Raji (cell line): ENCODE results near the gene TMEM151A.

Source experiments
- POLR2A ChIP-seq: IDR thresholded peaks from 2 replicates; pipeline ENCODE4 v1.6.1; 2011; ENCODE audit warnings: low read depth, low read length, control low read depth; ENCODE audit not compliant: insufficient read depth

The TMEM151A gene

DNA sequence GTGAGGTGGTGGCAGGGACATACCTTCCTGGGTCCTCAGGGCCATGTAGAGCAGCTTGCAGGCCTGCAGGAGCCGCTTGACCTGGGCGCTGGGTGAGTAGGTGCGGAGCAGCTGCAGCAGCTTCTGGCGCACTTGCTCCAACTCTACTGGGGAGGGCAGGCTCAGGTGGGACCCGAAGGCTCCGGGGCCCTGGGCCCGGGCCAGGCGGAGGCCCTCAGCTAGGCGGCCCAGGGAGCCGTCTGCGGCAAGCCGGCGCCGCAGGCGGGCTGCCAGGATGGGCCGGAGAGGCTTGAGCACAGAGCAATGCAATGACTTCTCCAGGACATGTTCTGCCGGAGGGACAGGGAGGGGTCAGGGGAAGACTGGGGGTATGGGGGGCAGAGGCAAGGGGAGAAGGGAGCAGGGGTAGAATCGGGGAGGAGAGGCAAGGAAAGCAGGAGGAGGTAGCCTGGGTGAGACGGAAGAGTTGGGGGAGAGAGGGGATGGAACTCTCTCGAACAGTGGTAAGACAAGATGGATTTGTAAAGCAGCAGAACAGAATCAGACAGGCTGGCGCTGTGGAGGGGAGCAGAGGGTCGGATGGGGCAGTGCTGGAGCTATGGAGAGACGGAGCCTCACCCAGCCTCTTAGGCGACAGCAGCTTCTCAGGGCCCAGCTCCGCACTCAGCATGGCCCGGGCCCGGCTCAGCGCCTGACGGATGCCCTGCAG, 42.4 kb downstream of the TMEM151A start:
- TF ChIP-seq POLR2A: no peak

DNA sequence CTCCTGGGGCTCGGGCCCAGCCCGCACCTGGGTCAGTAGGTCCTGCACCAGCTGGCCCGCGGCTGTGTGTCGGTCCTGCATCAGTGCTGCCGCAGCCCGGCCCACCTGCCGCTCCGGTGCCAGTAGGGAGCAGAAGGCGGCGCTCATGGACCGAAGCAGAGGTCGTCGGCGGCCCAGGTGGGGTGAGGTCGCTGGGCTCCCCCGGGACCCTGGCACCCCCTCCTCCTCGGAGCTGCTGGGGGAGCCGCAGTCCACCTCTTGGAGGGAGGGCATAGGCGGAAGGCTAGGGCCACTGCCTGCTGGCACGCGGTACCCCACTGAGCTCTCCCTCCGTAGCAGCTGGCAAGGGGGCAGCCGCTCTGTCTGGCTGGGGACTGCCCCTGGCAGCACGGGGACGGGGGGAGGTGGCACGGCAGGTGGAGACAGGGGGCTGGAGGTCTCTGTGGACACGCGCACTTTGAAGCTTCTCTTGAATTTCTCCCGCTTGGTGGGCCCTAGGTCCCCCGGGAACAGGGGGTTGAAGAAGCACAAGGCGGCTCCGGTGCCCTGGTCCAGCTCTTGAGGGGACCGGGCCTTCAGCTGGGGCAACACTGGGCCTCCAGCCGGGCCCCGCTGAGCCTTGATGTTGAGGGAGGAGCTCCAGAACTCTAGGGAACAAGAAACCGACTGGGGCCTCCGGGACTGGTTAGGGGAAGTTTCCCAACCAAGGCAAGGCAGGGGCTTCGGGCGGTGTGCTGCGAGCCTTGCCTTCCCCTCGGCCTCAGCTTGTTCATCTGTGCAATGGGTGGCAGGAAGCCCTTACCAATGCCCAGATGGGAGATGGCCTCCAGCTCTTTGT, 43.1 kb downstream of the TMEM151A start:
- TF ChIP-seq POLR2A: no peak

DNA sequence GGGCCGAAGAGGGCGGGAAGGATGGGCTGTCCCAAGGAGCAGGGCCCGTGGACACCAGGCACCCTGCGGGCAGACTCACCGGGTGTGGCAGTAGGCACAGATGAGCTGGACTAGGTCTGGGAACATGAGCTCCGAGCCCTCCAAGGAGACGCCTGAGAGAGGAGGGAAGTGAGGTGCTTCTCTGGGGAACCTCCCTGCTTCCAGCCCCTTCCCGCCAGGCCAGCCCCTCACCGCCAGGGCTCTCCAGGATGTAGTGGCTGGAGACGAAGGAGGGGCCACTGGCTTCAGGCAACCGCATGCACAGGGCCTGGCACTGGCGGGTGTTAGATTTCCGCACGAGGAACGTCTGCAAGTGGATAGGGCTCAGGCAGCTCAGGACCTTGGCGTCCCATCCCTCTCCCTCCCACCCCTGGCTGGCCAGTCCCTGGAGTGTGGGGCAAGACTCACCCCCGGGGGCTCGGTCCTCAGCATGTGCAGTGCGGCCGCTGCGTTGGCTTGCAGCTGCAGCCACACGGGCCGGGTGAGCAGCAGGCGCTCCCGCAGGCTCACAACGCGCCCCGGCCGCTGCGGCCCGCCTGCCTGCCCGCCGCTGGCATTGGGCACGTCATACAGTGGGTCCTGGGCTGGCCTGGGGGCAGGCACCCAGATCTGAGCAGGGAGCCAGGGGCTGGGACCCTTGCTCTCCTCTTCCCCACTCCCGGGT, 44.0 kb downstream of the TMEM151A start:
- no peak for TF ChIP-seq POLR2A

DNA sequence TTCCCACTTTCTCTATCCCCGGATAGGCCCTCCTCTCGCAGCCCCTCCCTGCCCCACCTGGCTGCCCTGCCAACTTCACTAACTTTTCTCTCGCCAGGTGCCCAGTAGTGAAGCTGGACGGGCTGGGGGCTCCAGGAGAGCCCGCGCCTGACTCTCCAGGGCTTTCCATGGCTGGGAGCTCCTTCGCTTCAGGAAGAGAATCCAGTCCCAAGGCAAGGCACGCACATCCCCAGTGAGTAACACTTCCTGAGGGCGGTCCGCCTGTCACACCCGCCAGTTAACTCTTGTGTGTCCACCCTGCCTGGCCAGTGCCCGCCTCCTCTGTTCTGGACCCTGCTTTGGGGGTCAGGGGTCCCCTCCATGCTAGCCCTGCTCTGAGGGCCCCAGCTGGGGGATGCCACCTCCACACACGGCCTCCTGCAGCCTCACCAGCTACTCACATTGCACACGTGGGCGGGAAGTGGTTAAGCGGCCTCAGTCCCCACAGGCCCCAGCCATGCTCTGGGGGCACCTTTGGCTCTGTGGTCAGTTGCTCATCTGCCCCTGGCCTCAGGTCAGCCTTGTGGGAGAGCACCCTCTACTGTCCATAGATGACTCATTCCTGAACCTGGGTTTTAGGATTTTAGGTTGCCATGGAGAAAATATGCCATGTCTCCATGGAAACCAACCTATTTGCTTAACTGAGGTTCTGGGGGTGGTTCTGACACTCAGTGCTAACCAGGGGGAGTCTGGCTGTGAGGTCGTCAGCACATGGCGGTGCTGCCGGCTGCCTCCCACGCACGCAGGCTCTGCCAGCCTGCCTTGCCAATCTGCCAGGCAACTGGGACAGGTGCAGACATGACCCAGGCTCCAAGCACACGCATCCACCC, 44.8 kb downstream of the TMEM151A start, which contains the start of gene RIN1:
TSS of gene RIN1 (minus strand) at position 201 of the 869 bp plus-strand sequence. CDS start at position 169, 32 bp downstream.
- TF ChIP-seq POLR2A: no peak

DNA sequence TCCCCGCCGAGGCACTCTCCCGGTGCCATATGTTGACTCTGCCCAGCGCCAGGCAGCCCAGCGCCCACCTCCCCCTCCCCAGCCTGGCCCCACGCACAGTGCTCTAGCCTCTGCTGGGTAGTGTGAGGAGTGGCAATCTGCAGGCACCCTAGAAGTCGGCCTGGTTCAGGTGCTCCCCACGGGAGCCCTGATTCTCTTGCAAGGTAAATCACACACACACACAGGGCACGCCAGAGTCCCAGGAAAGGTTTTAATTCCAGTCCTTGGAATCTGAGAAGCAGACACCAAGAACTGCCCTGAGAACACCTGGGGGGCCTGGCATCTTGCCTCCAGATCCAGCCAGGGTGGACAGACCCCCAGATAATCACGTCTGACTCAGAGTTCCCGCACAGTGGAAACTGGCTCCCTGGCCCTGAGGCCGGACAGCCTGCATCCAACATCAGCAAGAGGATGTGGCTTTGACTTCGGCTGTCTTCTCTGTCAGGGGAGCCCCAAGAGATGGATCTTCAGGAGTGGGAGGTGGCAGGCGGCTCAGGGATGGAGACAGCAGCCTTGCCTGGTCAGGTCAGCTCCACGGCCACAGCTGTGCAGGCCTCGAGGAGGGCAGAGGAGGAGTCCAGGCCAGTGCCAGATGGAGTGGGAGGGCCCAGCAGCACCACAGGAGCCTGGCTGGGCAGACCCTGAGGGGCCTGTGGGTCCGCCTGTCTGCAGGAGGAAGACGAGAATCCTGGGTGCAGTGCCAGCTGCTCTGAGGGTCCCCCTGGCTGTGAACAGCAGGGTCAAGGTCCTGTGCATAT, 45.6 kb downstream of the TMEM151A start:
- no peak for TF ChIP-seq POLR2A

DNA sequence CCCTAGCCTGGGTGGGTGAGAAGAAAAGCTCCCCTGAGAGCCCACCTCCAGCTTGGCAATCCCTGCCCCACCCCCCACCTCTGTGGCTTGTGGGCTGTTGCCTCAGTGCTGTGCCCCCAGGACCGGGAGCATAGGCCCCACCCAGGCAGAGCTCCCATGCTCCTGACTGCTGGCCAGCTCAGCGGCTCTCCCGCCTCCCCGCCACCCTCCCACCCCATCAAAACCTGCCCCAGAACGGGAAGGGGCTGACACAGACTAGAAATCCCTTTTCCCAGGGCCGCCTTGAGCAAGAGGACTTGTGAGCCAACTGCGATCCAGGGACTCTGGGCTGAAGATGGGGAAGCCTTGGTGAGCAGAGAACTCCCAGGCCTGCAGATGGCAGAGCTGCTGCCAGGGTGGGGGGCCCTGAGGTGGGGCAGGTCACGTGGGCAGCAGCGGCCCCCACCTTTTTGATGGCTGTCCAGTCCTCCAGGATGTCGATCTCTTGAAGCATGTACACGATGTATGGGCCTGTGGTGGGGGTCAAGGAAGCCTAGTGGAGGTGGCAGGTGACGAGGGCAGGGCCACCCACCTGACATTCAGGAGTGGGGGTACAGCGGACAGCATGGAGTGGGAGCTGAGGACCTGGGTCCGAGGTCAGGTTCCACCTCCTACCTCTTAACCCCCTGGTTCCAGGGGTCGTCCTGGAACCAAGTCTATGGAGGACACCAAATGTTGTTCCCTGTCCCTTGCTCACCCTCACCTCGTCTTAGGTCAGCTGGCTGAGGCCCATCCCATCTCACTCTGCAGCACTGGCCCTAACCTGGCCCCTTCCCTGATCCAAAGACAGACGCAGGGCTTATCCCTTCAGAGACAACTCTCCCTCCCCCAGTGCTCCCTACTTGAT, 46.8 kb downstream of the TMEM151A start:
- no peak for TF ChIP-seq POLR2A

DNA sequence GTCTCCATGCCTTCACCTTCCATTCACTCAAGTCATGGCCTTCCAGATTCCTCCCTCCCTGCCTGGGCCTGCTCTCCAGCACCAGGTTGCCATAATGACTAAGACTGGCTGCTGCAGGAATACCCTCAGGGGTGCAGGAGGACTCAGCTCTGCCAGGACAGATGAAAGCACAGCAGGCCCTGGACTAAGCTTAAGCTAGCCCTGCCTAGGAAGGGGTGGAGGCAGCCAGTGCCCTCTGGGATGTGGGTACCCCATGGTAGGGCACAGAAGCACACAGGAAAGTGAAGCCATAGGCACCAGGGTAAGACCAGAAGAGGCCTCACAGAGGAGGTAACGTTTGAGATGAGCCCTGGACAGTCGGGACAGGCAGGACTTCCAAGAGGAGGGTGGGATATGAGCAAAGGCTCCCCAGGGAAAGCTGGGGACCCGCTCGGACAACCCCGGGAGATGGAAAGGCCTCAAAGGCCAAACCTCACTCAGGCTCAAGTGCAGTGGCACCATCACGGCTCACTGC, 47.5 kb downstream of the TMEM151A start:
- no peak for TF ChIP-seq POLR2A

- TF ChIP-seq POLR2A: no peak
These were observed 48.2 kb downstream of the TMEM151A start for GRCh38 chr11:66339686-66340483.

GRCh38 chr11:66340596-66341501, 49.2 kb downstream of the TMEM151A start:
- TF ChIP-seq POLR2A: no peak

- no peak for TF ChIP-seq POLR2A
These were observed 49.9 kb downstream of the TMEM151A start for GRCh38 chr11:66341502-66342126.
